Loucy (cell line): ENCODE results near the gene GSTA1.
"Not testable (repeated sequence)": the region's sequence is repeated elsewhere in the genome, so short reads cannot be mapped to it uniquely, and the experiment has no call there.

Experiments used
- CTCF ChIP-seq: fragments of 200-600 bp; sonication (generic); conservative IDR thresholded peaks from 2 replicates; pipeline ENCODE4 v1.5.1; 2014; ENCODE audit warnings: mild to moderate bottlenecking, antibody characterized with exemption, low read length
- EZH2phosphoT487 ChIP-seq: fragments of 200-600 bp; IDR thresholded peaks from 2 replicates; pipeline ENCODE4 v1.6.1; 2018; ENCODE audit warnings: antibody characterized with exemption, mild to moderate bottlenecking, moderate library complexity, borderline replicate concordance

GRCh38 chr6:52767658-52768057 lies 36.0 kb downstream of the GSTA1 start:
- not testable (repeated sequence) for TF ChIP-seq CTCF, EZH2phosphoT487
